Measurements from ENCODE around the gene DMRTC2.

The DMRTC2 gene

GRCh38 chr19:41843371-41843770 is 1.5 kb upstream of the DMRTC2 start:
- Histone ChIP-seq H3K9me2 (replicated peaks; ENCODE audit: control insufficient read depth, low read length) (no peaks in the 10 kb centered on the region), H3K4me2 (ENCODE audit: low read length) (no peak overlapping the region), H4K20me1 (ENCODE audit: control insufficient read depth, insufficient read depth, low read depth, low read length) (no peaks in the 10 kb centered on the region), H3K27me3 (ENCODE audit: control insufficient read depth, low read length) (peaks cover 11% of the 10 kb centered on the region), H3K36me3 (ENCODE audit: control insufficient read depth, low read length) (no peaks in the 10 kb centered on the region), H3K79me2 (ENCODE audit: control insufficient read depth, low read length) (no peaks in the 10 kb centered on the region), H3F3A (ENCODE audit: control insufficient read depth, insufficient read depth) (no peaks in the 10 kb centered on the region), H3K4me3 (ENCODE audit: low read length) (no peak overlapping the region), H3K27ac (ENCODE audit: low read depth, low read length) (no peak overlapping the region), H3K4me1 (ENCODE audit: control insufficient read depth, low read length) (peaks cover 5% of the 10 kb centered on the region; the same call in 1 of the 2 replicates), H3K9me3 (ENCODE audit: control insufficient read depth, insufficient read depth, low read length) (no peaks in the 10 kb centered on the region)
- TF ChIP-seq EZH2phosphoT487 (IDR thresholded peaks at IDR 0.05; ENCODE audit: borderline replicate concordance, low read length) (no peak), CTCF (IDR thresholded peaks at IDR 0.05; ENCODE audit: low read depth, low read length, poor library complexity, severe bottlenecking) (no peak)

- Histone ChIP-seq H3K27ac (ENCODE audit: low read depth, low read length) (no peak within 1 kb of the TSS), H3K9me3 (ENCODE audit: control insufficient read depth, insufficient read depth, low read length) (no peaks in the 10 kb centered on the region), H3K27me3 (ENCODE audit: control insufficient read depth, low read length) (peaks cover 3% of the 10 kb centered on the region), H3K4me2 (ENCODE audit: low read length) (no peak within 1 kb of the TSS), H3K79me2 (ENCODE audit: control insufficient read depth, low read length) (no peaks in the 10 kb centered on the region), H3K4me3 (ENCODE audit: low read length) (no peak within 1 kb of the TSS), H3K9me2 (replicated peaks; ENCODE audit: control insufficient read depth, low read length) (no peaks in the 10 kb centered on the region), H3K36me3 (ENCODE audit: control insufficient read depth, low read length) (no peaks in the 10 kb centered on the region), H3K4me1 (ENCODE audit: control insufficient read depth, low read length) (peaks cover 5% of the 10 kb centered on the region; the same call in 1 of the 2 replicates), H4K20me1 (ENCODE audit: control insufficient read depth, insufficient read depth, low read depth, low read length) (no peaks in the 10 kb centered on the region), H3F3A (ENCODE audit: control insufficient read depth, insufficient read depth) (no peaks in the 10 kb centered on the region)
- no peak for TF ChIP-seq EZH2phosphoT487 (IDR thresholded peaks at IDR 0.05; ENCODE audit: borderline replicate concordance, low read length)
- TF ChIP-seq CTCF (IDR thresholded peaks at IDR 0.05; ENCODE audit: low read depth, low read length, poor library complexity, severe bottlenecking) = no peak
These were observed 241 bp upstream of the DMRTC2 start, which contains the start of gene LYPD4 for GRCh38 chr19:41844601-41845000. LYPD4 (minus strand) TSS chr19:41844683; CDS start chr19:41839285, 5,398 bp downstream.

DNA sequence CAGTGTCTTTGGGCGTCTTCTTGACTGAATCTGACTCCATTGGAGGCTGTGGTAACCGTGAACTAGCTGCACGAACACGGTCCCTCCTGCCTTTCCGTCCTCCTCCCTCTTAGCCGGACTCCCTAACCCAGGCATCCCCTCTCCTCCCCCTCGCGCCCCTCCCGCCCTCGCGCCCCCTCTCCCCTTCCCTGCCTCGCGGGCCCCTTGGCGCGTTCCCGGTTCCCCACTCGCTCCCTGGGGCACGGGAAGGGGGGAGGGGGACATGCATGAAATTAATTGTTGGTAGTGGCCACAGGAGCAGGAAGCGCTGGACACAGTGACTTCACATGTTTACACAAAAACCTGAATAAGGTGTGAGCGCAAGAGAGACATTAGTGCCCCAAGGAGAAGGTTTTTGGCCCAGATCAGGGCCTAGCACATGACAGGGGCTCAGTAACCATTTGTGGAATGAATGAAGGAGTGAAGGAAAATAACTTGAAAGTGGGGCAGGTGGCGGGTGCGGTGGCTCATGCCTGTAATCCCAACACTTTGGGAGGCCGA is 279 bp downstream of the DMRTC2 start:
- Histone ChIP-seq H3K4me2 (ENCODE audit: low read length) (no peak overlapping the region), H3F3A (ENCODE audit: control insufficient read depth, insufficient read depth) (no peaks in the 10 kb centered on the region), H3K27ac (ENCODE audit: low read depth, low read length) (no peak overlapping the region), H3K79me2 (ENCODE audit: control insufficient read depth, low read length) (no peaks in the 10 kb centered on the region), H3K4me1 (ENCODE audit: control insufficient read depth, low read length) (peaks cover 5% of the 10 kb centered on the region; the same call in 1 of the 2 replicates), H3K9me2 (replicated peaks; ENCODE audit: control insufficient read depth, low read length) (no peaks in the 10 kb centered on the region), H3K27me3 (ENCODE audit: control insufficient read depth, low read length) (peaks cover 3% of the 10 kb centered on the region; the same call in 1 of the 2 replicates), H3K9me3 (ENCODE audit: control insufficient read depth, insufficient read depth, low read length) (no peaks in the 10 kb centered on the region), H3K36me3 (ENCODE audit: control insufficient read depth, low read length) (no peaks in the 10 kb centered on the region), H4K20me1 (ENCODE audit: control insufficient read depth, insufficient read depth, low read depth, low read length) (no peaks in the 10 kb centered on the region), H3K4me3 (ENCODE audit: low read length) (no peak overlapping the region)
- no peak for TF ChIP-seq EZH2phosphoT487 (IDR thresholded peaks at IDR 0.05; ENCODE audit: borderline replicate concordance, low read length)
- TF ChIP-seq CTCF (IDR thresholded peaks at IDR 0.05; ENCODE audit: low read depth, low read length, poor library complexity, severe bottlenecking) = no peak

Measured in DOHH2 (cell line).